NOMO-1 treated with dmso at 0.1 percent for 144 hours (cell line): ENCODE results near the gene CCNYL1.

Source experiments
- DNase-seq: peaks from one replicate; lab custom pipeline; 2025; ENCODE audit not compliant: unreplicated experiment; lab: John Stamatoyannopoulos, UW

The CCNYL1 gene

GRCh38 chr2:207764096-207764630 is 52.7 kb downstream of the CCNYL1 start:
- no peak for DNase-seq

- no peak for DNase-seq
Measured at GRCh38 chr2:207765547-207765946, 54.1 kb downstream of the CCNYL1 start.

DNA sequence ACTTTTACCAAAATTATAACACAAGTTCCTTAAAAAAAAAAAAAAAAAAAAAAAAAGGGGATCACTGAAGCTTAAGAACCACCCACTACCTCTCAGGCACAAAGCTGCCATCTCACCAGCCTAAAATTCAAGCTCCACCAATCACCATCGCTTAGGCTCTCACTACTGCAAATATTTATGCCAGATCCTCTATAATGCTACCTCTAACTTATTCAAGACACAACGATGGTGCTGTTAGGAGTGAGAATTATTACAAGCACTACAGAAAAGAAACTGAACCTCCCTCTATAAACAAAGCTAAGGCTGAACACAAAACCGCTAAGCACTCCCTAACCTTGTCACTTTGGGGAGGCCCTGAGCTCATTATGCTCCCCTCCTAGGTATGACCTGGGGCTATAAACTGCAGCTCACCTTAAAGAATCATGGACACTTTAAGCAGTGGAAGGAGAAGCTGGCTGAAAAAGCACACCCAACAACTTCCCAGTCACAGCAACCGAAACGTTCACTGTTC is 54.7 kb downstream of the CCNYL1 start:
- DNase-seq: no peak

DNA sequence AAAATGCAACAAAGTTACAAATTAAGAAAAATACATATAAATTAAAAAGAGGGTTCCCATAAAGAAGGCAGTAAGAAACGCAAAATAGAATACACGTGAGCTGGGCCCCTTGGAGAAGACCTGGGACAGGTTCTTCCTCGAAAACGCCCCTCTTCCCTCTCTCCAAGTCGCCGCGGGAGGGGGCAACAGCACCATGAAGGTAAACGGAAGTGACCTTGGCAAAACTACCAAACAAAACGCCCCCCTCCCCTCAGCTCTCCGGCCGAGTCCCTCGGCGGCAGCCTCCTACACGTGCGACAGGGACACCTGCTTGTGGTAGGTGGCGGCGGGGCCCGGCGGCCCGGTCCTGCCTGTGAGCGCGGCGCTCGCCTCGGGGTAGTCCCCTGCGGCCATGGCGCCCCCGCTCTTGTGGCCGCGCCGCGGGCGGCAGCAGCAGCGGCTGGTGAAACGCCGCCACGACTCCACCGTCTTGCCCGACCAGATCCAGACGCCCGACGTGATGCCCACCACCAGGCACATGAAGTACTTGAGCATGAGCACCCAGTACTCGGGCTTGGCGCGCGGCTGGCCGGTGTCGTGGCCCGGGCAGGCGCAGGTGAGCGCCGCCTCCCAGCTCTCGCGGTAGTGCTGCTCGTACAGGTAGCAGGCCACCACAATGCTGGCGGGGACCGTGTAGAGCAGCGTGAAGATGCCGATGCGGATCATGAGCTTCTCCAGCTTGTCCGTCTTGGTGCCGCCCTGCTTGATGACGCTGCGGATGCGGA is 55.4 kb downstream of the CCNYL1 start:
- no peak for DNase-seq

- DNase-seq: no peak
Measured at GRCh38 chr2:207767461-207768167, 56.2 kb downstream of the CCNYL1 start.

GRCh38 chr2:207768168-207768865 is 56.9 kb downstream of the CCNYL1 start:
- no peak for DNase-seq

GRCh38 chr2:207768866-207769596 is 57.6 kb downstream of the CCNYL1 start:
- no peak for DNase-seq

- no peak for DNase-seq
Measured at GRCh38 chr2:207770602-207771404, 59.4 kb downstream of the CCNYL1 start.

GRCh38 chr2:207771421-207771820 is 60.0 kb downstream of the CCNYL1 start:
- DNase-seq: no peak

DNA sequence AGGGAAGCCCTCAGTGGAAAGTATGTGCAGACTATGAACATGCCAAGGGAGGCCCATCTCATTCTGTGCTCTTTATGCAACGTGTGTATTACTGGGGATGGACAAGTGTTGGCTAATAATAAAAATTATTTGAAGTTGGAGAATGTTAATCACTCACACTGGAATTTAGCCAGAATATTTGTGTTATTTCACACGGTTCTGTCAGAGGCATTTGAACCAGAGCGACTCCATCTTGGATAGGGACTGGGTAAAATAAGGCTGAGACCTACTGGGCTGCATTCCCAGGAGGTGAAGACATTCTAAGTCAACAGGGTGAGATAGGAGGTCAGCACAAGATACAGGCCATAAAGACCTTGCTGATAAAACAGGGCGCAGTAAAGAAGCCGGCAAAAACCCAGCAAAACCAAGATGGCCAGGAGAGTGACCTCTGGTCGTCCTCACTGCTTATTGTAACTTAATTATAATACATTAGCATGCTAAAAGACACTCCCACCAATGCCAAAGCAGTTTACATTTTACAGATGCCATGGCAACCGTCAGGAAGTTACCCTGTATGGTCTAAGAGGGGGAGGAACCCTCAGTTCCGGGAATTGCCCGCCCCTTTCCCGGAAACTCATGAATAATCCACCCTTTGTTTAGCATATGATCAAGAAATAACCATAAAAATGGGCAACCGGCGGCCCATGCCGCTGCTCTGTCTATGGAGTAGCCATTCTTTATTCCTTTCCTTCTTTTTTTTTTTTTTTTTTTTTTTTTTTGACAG is 60.8 kb downstream of the CCNYL1 start:
- DNase-seq: no peak

GRCh38 chr2:207772844-207773205 is 61.4 kb downstream of the CCNYL1 start:
- DNase-seq: no peak

- no peak for DNase-seq
Measured at GRCh38 chr2:207775473-207775872, 64.0 kb downstream of the CCNYL1 start.

DNA sequence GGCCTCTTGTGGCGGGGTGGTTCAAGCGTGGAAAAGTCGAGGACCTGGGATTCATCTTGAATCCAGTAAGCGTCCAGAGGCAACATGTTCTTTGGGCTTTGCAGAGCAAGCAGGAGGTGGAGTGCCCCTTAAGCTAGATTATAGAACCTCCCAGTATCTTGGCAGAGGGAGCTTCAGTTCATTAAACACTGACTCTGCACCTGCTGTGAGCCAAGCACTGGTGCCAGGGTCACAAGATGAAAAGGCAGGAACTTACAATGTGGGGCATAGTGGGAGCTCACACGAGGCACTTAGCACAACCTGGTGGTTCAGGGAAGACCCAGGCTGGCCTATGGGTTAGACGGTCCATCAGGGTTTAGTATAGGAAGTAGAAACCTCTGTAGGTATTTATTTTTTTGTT is 65.7 kb downstream of the CCNYL1 start:
- DNase-seq: no peak

DNA sequence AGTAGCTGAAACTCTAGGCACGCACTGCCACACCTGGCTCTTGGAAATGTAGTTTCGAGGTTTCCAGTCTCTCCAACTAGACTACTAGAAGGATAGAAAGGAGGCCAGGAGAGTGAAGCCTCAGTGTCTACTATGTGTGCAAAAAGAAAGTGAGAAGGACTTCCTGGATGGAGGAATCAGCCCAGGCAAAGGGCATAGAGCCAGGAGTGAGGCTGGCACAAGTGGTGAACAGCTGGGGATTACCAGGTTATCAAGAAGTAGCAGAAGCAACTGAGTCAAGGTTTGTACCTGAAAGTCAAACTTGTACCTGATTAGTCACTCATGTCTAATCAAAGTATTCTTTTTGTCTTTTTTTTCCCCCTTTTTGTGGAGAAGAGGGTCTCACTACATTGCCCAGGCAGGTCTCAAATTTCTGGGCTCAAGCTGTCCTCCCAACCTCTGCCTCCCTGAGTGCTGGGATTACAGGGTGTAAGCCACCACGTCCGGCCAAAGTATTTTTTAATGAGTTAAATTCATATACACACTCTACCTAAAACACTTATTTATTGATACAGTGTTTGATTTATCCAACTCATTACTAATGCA is 67.0 kb downstream of the CCNYL1 start:
- DNase-seq: no peak

- no peak for DNase-seq
Measured at GRCh38 chr2:207779523-207779922, 68.1 kb downstream of the CCNYL1 start.

GRCh38 chr2:207782238-207783030 is 71.0 kb downstream of the CCNYL1 start:
- DNase-seq: no peak

DNA sequence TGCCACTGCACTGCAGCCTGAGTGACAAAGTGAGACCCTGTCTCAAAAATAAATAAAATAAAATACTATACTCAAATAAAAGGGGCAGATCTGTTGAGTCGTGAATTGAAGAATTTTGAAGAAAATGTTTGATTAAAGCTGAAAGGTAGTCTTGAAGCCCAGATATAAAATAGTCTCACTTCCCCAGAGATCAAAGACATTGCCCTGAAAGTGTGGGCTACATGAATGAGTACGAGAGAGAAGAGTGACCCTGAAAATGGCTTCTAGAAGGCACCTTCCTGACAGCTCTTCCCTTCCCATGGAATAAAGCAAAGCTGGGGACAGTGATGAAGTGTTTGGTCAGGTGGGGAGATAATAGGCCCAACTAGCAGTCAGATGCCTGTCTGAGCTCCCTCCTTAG is 72.1 kb downstream of the CCNYL1 start:
- DNase-seq: no peak

GRCh38 chr2:207784898-207785297 is 73.5 kb downstream of the CCNYL1 start:
- no peak for DNase-seq
